ENCODE results near the gene TAS2R3. TPM values are rescaled to one million over a fixed set of nuclear protein-coding genes. Genes with fewer than 3 reads are reported as not detected.

The TAS2R3 gene
- total RNA-seq, 3 donors from 2014 or later (not counting 1 experiment from before 2014, with no cell fraction given) = 0.79 TPM; not detected in 2

DNA sequence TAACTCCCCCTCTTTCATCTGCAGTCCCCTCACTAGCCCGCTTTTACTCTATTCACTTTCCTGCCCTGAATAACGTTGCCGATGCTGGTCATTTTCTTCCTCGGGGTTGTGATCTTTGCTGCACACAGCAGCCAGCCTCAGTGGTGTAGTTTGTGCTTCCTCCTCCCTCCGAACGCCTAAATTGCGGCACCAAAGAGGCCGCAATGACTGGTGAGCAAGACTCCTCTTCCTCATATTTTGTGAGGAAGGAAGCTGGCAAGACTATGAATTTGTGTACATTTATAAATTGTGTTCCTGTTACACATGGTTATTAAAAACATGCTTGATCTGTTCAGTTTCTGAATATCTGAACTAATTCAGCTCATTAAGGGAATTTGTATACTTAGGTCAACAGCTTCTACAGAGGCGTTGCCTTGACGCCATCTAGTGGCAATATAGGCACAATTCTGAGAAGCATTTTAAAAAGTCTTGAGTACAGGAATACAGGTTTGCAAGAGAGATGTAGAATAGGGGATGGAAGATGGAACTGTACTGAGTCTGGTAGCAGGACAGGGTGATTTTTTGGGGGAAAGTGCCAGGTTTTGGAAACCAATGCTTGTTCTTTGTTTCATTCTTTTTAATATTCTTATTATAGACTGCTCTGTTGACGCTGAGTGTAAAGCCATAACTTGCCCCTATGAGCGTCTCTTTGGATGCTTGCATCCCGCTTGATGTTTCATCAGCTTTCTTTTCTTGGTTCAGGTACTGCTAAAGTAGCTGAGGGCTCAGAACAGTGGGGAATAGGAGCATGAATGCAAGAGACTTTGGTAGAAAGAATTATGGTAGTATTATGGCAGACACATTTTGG is 22.0 kb downstream of the TAS2R3 start:
- no peak overlapping the region for H3K27ac ChIP-seq (ENCODE audit: low read length)
- Mint-ChIP-seq H3K9me3 (no peaks in the 10 kb centered on the region), H3K27me3 (ENCODE audit: low read depth in 2 of 2) (no peaks in the 10 kb centered on the region), H3K27ac (no peak overlapping the region), H3K4me3 (no peak overlapping the region), H3K4me1 (no peaks in the 10 kb centered on the region), H3K36me3 (no peaks in the 10 kb centered on the region)
- DNase-seq (peak in 1 of 2 donors; percentile 65), ATAC-seq (peak in 2 of 3 donors; percentile 64 to 65)
- TF ChIP-seq, protein P1, sequence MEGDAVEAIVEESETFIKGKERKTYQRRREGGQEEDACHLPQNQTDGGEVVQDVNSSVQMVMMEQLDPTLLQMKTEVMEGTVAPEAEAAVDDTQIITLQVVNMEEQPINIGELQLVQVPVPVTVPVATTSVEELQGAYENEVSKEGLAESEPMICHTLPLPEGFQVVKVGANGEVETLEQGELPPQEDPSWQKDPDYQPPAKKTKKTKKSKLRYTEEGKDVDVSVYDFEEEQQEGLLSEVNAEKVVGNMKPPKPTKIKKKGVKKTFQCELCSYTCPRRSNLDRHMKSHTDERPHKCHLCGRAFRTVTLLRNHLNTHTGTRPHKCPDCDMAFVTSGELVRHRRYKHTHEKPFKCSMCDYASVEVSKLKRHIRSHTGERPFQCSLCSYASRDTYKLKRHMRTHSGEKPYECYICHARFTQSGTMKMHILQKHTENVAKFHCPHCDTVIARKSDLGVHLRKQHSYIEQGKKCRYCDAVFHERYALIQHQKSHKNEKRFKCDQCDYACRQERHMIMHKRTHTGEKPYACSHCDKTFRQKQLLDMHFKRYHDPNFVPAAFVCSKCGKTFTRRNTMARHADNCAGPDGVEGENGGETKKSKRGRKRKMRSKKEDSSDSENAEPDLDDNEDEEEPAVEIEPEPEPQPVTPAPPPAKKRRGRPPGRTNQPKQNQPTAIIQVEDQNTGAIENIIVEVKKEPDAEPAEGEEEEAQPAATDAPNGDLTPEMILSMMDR (IDR thresholded peaks at IDR 0.05) = peak; percentile 73
- no peaks in the 10 kb centered on the region for H3K9me3 ChIP-seq (ENCODE audit: control insufficient read depth, insufficient read depth, low read length)
- intact Hi-C loops (cut with micrococcal nuclease) = no loop called here
- 76% methylated on average over 11 of the region's 13 CpGs for WGBS (ENCODE audit: insufficient coverage)
- no peaks in the 10 kb centered on the region for H3K4me1 ChIP-seq (ENCODE audit: control insufficient read depth, insufficient read depth, low read length)
- H3K36me3 ChIP-seq (ENCODE audit: control insufficient read depth, insufficient read depth, low read length) = no peaks in the 10 kb centered on the region
- no peaks in the 10 kb centered on the region for H3K27me3 ChIP-seq (ENCODE audit: control insufficient read depth, insufficient read depth, low read length)
- H3K4me3 ChIP-seq (ENCODE audit: low read length) = no peak overlapping the region

DNA sequence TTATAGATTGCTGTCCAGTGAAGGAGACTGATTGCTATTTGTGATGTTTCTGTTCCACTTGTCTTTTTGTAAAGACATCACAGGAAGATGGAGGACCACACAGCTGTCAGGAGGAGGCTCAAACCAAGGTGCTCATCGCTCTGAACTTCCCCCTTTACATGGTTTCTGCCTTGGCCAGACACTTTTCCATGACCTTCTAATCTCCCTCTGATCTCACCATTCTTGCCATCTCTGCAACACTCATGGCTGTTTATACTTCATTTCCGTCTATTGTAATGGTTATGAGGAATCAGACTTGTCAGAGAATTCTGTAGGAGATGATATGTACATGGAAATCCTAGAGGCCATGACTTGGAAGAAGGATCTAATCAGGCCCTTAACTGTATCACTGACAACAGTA is 24.4 kb downstream of the TAS2R3 start:
- H3K27me3 ChIP-seq (ENCODE audit: control insufficient read depth, insufficient read depth, low read length) = no peaks in the 10 kb centered on the region
- no peaks in the 10 kb centered on the region for H3K27me3 Mint-ChIP-seq (ENCODE audit: low read depth in 2 of 2)
- H3K4me1 ChIP-seq (ENCODE audit: control insufficient read depth, insufficient read depth, low read length) = no peaks in the 10 kb centered on the region
- intact Hi-C loops (cut with micrococcal nuclease) = no loop called here
- no peaks in the 10 kb centered on the region for H3K4me1 Mint-ChIP-seq
- ATAC-seq (no peak), DNase-seq (no peak)
- no peaks in the 10 kb centered on the region for H3K9me3 ChIP-seq (ENCODE audit: control insufficient read depth, insufficient read depth, low read length)
- no peak overlapping the region for H3K27ac Mint-ChIP-seq
- TF ChIP-seq, protein P1 (IDR thresholded peaks at IDR 0.05) = no peak
- H3K36me3 Mint-ChIP-seq = no peaks in the 10 kb centered on the region
- H3K36me3 ChIP-seq (ENCODE audit: control insufficient read depth, insufficient read depth, low read length) = no peaks in the 10 kb centered on the region
- H3K27ac ChIP-seq (ENCODE audit: low read length) = no peak overlapping the region
- WGBS (ENCODE audit: insufficient coverage) = 100% methylated on average over 1 of the region's 2 CpGs
- H3K4me3 Mint-ChIP-seq = no peak overlapping the region
- no peak overlapping the region for H3K4me3 ChIP-seq (ENCODE audit: low read length)
- H3K9me3 Mint-ChIP-seq = no peaks in the 10 kb centered on the region

DNA sequence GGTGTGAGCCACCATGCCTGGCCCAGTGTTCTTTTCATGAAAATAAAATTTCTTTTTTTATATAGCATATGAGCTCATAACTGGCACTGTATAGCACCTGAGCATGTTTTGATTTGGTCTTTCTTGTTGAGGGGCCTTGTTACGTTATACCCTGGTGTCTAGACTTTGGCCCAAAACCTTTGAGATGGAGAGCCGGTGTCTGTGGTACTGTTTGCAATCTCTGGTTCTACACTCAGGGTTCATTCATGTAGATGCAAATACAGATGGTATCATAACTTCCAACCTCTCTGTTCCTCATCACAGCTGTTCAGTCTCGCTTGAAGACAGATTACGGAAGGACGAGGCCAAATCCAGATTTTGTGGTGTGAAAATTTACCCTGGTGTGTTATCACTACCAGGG is 26.0 kb downstream of the TAS2R3 start, which contains the start of gene TAS2R5:
TSS of gene TAS2R5 (plus strand) at position 301 of the 400 bp plus-strand sequence. CDS start 145 bp downstream, outside the sequence.
- Mint-ChIP-seq H3K9me3 (no peaks in the 10 kb centered on the region), H3K36me3 (no peaks in the 10 kb centered on the region), H3K27me3 (ENCODE audit: low read depth in 2 of 2) (no peaks in the 10 kb centered on the region), H3K4me1 (no peaks in the 10 kb centered on the region), H3K27ac (no peak within 1 kb of the TSS), H3K4me3 (no peak within 1 kb of the TSS)
- TF ChIP-seq, protein P1 (IDR thresholded peaks at IDR 0.05) = no peak
- intact Hi-C loops (cut with micrococcal nuclease) = no loop called here
- Histone ChIP-seq H3K27ac (ENCODE audit: low read length) (no peak within 1 kb of the TSS), H3K4me1 (ENCODE audit: control insufficient read depth, insufficient read depth, low read length) (no peaks in the 10 kb centered on the region), H3K27me3 (ENCODE audit: control insufficient read depth, insufficient read depth, low read length) (no peaks in the 10 kb centered on the region), H3K36me3 (ENCODE audit: control insufficient read depth, insufficient read depth, low read length) (no peaks in the 10 kb centered on the region), H3K9me3 (ENCODE audit: control insufficient read depth, insufficient read depth, low read length) (no peaks in the 10 kb centered on the region), H3K4me3 (ENCODE audit: low read length) (no peak within 1 kb of the TSS)
- WGBS (ENCODE audit: insufficient coverage) = 89% methylated on average over 5 of the region's 5 CpGs
- DNase-seq (no peak), ATAC-seq (no peak)

All from natural killer cell (primary cell).